PC-9 (cell line): Measurements from ENCODE around the gene NFASC. TPM values are rescaled to one million over a fixed set of nuclear protein-coding genes. Genes with fewer than 3 reads are reported as not detected.

Experiments
- BruUV-seq: library from RNA; stranded (reverse); fragments of 400-500 nt; replicated peaks from 2 replicates; lab custom pipeline; 2021; lab: Mats Ljungman, UMichigan
- CTCF ChIA-PET: fragments of 300-600 bp; sonication (Branson Sonifier 250); formaldehyde crosslinking; loops from one replicate; lab custom pipeline; 2022; ENCODE audit warnings: antibody characterized with exemption; lab: Charles Lee
- POLR2A ChIA-PET: fragments of 300-600 bp; sonication (Branson Sonifier 250); formaldehyde crosslinking; loops from one replicate; lab custom pipeline; 2022; ENCODE audit warnings: antibody characterized with exemption; ENCODE audit not compliant: unreplicated experiment; lab: Charles Lee
- DNase-seq, 2 experiments: peaks; one replicate each; pipeline versions ENCODE4 v3.0.0 to v3.0.0-alpha.2; 2015 to 2022; ENCODE audit warnings: mixed read lengths in 1 of 2
- H2AFZ ChIP-seq: fragments of 200-600 bp; sonication (generic); 2 replicates; pipeline ENCODE4 v1.8.1; 2017; ENCODE audit warnings: antibody characterized with exemption
- H3F3A ChIP-seq: fragments of 200-600 bp; sonication (generic); 2 replicates; pipeline ENCODE4 v1.8.1; 2017; ENCODE audit warnings: antibody characterized with exemption, mild to moderate bottlenecking, low read depth; ENCODE audit not compliant: insufficient read depth
- H3K27ac ChIP-seq: fragments of 200-600 bp; sonication (generic); 2 replicates; pipeline ENCODE4 v1.6.1; 2016; ENCODE audit warnings: mixed run types
- H3K27me3 ChIP-seq: fragments of 200-600 bp; sonication (generic); 2 replicates; pipeline ENCODE4 v1.6.1; 2016; ENCODE audit warnings: low read depth, mixed run types; ENCODE audit not compliant: insufficient read depth
- H3K36me3 ChIP-seq: fragments of 200-600 bp; sonication (generic); 2 replicates; pipeline ENCODE4 v1.6.1; 2016; ENCODE audit warnings: low read depth, mixed run types
- H3K4me1 ChIP-seq: fragments of 200-600 bp; sonication (generic); replicated peaks from 2 replicates; pipeline ENCODE4 v1.6.1; 2016; ENCODE audit warnings: mixed run types; ENCODE audit not compliant: insufficient read depth
- H3K4me2 ChIP-seq: fragments of 200-600 bp; sonication (generic); 2 replicates; pipeline ENCODE4 v1.6.1; 2017; ENCODE audit warnings: mixed run types
- H3K4me3 ChIP-seq: fragments of 200-600 bp; sonication (generic); 2 replicates; pipeline ENCODE4 v1.6.1; 2016; ENCODE audit warnings: mixed run types
- H3K79me2 ChIP-seq: fragments of 200-600 bp; sonication (generic); 2 replicates; pipeline ENCODE4 v1.6.1; 2017; ENCODE audit warnings: low read depth, mixed run types
- H3K9me2 ChIP-seq: fragments of 200-600 bp; sonication (generic); 2 replicates; pipeline ENCODE4 v1.8.1; 2017; ENCODE audit warnings: mild to moderate bottlenecking; ENCODE audit not compliant: insufficient read depth
- H3K9me3 ChIP-seq: fragments of 200-600 bp; sonication (generic); 2 replicates; pipeline ENCODE4 v1.8.1; 2016; ENCODE audit warnings: low read depth; ENCODE audit not compliant: insufficient read depth
- H4K20me1 ChIP-seq: fragments of 200-600 bp; sonication (generic); 2 replicates; pipeline ENCODE4 v1.8.1; 2017; ENCODE audit not compliant: insufficient read depth
- CTCF ChIP-seq: fragments of 200-600 bp; sonication (generic); conservative IDR thresholded peaks from 2 replicates; pipeline ENCODE4 v1.6.1; 2017; ENCODE audit warnings: mixed run types, antibody characterized with exemption, mild to moderate bottlenecking, moderate library complexity
- EZH2 ChIP-seq: fragments of 200-600 bp; sonication (generic); IDR thresholded peaks from 2 replicates; pipeline ENCODE4 v1.8.0; 2017; ENCODE audit warnings: antibody characterized with exemption, low read depth
- intact Hi-C: fragments of 100-400 bp; cut with micrococcal nuclease; formaldehyde crosslinking; loops from one replicate; pipeline ENCODE4 v1.10.0; 2022; ENCODE audit not compliant: unreplicated experiment
- total RNA-seq: library from RNA; stranded (reverse); gene quantifications from 2 replicates; pipeline ENCODE4 v1.2.3, GENCODE V29; 2021

The NFASC gene
- total RNA-seq, 1 experiment from 2014 or later: not detected

GRCh38 chr1:204826970-204827369 lies 43.7 kb upstream of the NFASC start:
- no TSS peak for BruUV-seq
- POLR2A ChIA-PET: no interaction called here
- DNase-seq: no peak
- Histone ChIP-seq H2AFZ (no peak overlapping the region), H3K79me2 (no peaks in the 10 kb centered on the region), H3K4me1 (no peaks in the 10 kb centered on the region), H3K36me3 (no peaks in the 10 kb centered on the region), H3K9me2 (no peaks in the 10 kb centered on the region), H4K20me1 (no peaks in the 10 kb centered on the region), H3K4me2 (no peak overlapping the region), H3K9me3 (no peaks in the 10 kb centered on the region), H3F3A (no peaks in the 10 kb centered on the region), H3K27ac (no peak overlapping the region), H3K27me3 (peaks cover 91% of the 10 kb centered on the region), H3K4me3 (no peak overlapping the region)
- CTCF ChIA-PET: no interaction called here
- TF ChIP-seq CTCF: no peak
- TF ChIP-seq EZH2: no peak
- intact Hi-C loops: no loop called here

GRCh38 chr1:204828352-204828850 lies 42.3 kb upstream of the NFASC start:
- Histone ChIP-seq H3K4me3 (no peak overlapping the region), H3K27me3 (peaks cover 88% of the 10 kb centered on the region)

GRCh38 chr1:204829133-204829825 lies 41.4 kb upstream of the NFASC start:
- ChIA-PET CTCF (no interaction called here), POLR2A (no interaction called here)
- BruUV-seq: no TSS peak
- no peaks in the 10 kb centered on the region for H3K79me2 ChIP-seq
- H3K9me3 ChIP-seq: no peaks in the 10 kb centered on the region
- no peak overlapping the region for H3K27ac ChIP-seq
- H3F3A ChIP-seq: no peaks in the 10 kb centered on the region
- no peak overlapping the region for H3K4me3 ChIP-seq
- no peaks in the 10 kb centered on the region for H3K36me3 ChIP-seq
- no peak for DNase-seq
- TF ChIP-seq CTCF (no peak), EZH2 (no peak)
- H2AFZ ChIP-seq: no peak overlapping the region
- H3K9me2 ChIP-seq: no peaks in the 10 kb centered on the region
- no peaks in the 10 kb centered on the region for H3K4me1 ChIP-seq
- H3K27me3 ChIP-seq: peaks cover 79% of the 10 kb centered on the region
- no peaks in the 10 kb centered on the region for H4K20me1 ChIP-seq
- no peak overlapping the region for H3K4me2 ChIP-seq
- intact Hi-C loops: no loop called here

More at GRCh38 chr1:204828352-204828850, 42.3 kb upstream of the NFASC start:
- Histone ChIP-seq H3F3A (no peaks in the 10 kb centered on the region), H3K36me3 (no peaks in the 10 kb centered on the region), H3K79me2 (no peaks in the 10 kb centered on the region), H3K27ac (no peak overlapping the region), H3K4me2 (no peak overlapping the region), H2AFZ (no peak overlapping the region), H3K4me1 (no peaks in the 10 kb centered on the region), H3K9me3 (no peaks in the 10 kb centered on the region), H4K20me1 (no peaks in the 10 kb centered on the region), H3K9me2 (no peaks in the 10 kb centered on the region)
- ChIA-PET POLR2A (no interaction called here), CTCF (no interaction called here)
- intact Hi-C loops: no loop called here
- no peak for DNase-seq
- no TSS peak for BruUV-seq
- TF ChIP-seq EZH2 (no peak), CTCF (no peak)
